Measurements from ENCODE around the gene SHISA6.

DNA sequence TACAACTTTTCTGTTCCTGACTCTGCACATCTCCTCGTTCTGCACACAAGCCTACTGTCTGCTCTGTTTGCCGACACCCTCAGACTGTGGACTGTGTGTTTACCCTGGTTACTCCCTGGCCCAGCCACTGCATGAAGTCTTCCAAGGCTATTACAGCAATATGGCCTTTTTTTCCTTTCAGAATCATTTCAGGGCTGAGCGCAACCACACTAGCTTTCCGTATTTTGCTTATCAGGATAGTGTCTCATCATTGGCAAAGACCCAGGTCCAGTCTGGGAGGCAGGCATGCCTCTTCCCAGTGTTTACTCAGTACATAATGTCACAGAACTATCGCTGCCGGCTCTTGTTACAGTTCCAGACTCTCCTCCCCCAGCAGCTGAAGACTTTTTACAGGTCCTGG lies 367.4 kb downstream of the SHISA6 start:
- TF ChIP-seq CTCF (IDR thresholded peaks at IDR 0.05) (no peak), POLR2A (IDR thresholded peaks at IDR 0.05) (no peak)

Data from heart left ventricle (tissue), 13 donors.